HUES64 (cell line): ENCODE measurements around the gene DLG1.

ENCODE experiments used
- H3K27ac ChIP-seq: 2 replicates; pipeline ENCODE4 v1.7.0; 2013; ENCODE audit warnings: low read depth, low read length, inconsistent platforms
- H3K27me3 ChIP-seq: 2 replicates; pipeline ENCODE4 v1.6.1; 2013; ENCODE audit warnings: mild to moderate bottlenecking, low read length; ENCODE audit not compliant: insufficient read depth
- H3K36me3 ChIP-seq: 2 replicates; pipeline ENCODE4 v1.6.1; 2013; ENCODE audit warnings: mild to moderate bottlenecking, low read length; ENCODE audit not compliant: insufficient read depth
- H3K4me1 ChIP-seq: 2 replicates; pipeline ENCODE4 v1.6.1; 2013; ENCODE audit warnings: mild to moderate bottlenecking, low read length, moderate library complexity; ENCODE audit not compliant: insufficient read depth
- H3K4me3 ChIP-seq: 2 replicates; pipeline ENCODE4 v1.5.1; 2013; ENCODE audit warnings: mild to moderate bottlenecking, low read length, moderate library complexity
- H3K9ac ChIP-seq: 2 replicates; pipeline ENCODE4 v1.6.1; 2013; ENCODE audit warnings: mild to moderate bottlenecking, low read depth, low read length
- H3K9me3 ChIP-seq: 2 replicates; pipeline ENCODE4 v1.6.1; 2013; ENCODE audit warnings: low read depth, low read length; ENCODE audit not compliant: insufficient read depth
- WGBS: fragments of 150-250, 120-280 bp; methylation state at CpG from one replicate; pipeline ENCODE4 v1.1.7; 2013; ENCODE audit warnings: missing lambda C conversion rate; 5-methylcytosine and 5-hydroxymethylcytosine counted together

Gene DLG1

GRCh38 chr3:197242784-197243432 lies 55.5 kb downstream of the DLG1 start:
- Histone ChIP-seq H3K36me3 (peaks cover 32% of the 10 kb centered on the region), H3K9ac (no peak overlapping the region), H3K27ac (no peak overlapping the region), H3K9me3 (peaks cover 44% of the 10 kb centered on the region), H3K27me3 (no peaks in the 10 kb centered on the region), H3K4me1 (peaks cover 4% of the 10 kb centered on the region; the same call in 1 of the 2 replicates), H3K4me3 (no peak overlapping the region)
- 96% methylated on average over 7 of the region's 7 CpGs for WGBS

- H3K9me3 ChIP-seq = peaks cover 40% of the 10 kb centered on the region
Measured at GRCh38 chr3:197241173-197241572, 57.2 kb downstream of the DLG1 start.

GRCh38 chr3:197239857-197240256 lies 58.6 kb downstream of the DLG1 start:
- 90% methylated on average over 1 of the region's 1 CpG for WGBS
- Histone ChIP-seq H3K36me3 (peaks cover 27% of the 10 kb centered on the region), H3K27me3 (no peaks in the 10 kb centered on the region)

More at GRCh38 chr3:197241173-197241572, 57.2 kb downstream of the DLG1 start:
- H3K4me1 ChIP-seq = peaks cover 7% of the 10 kb centered on the region; the same call in 1 of the 2 replicates
- H3K27ac ChIP-seq = no peak overlapping the region
- H3K9ac ChIP-seq = no peak overlapping the region
- H3K36me3 ChIP-seq = peaks cover 27% of the 10 kb centered on the region
- no peaks in the 10 kb centered on the region for H3K27me3 ChIP-seq
- 100% methylated on average over 1 of the region's 2 CpGs for WGBS
- H3K4me3 ChIP-seq = no peak overlapping the region

GRCh38 chr3:197238842-197239241 lies 59.6 kb downstream of the DLG1 start:
- Histone ChIP-seq H3K4me1 (peaks cover 7% of the 10 kb centered on the region; the same call in 1 of the 2 replicates), H3K27ac (no peak overlapping the region), H3K27me3 (no peaks in the 10 kb centered on the region), H3K4me3 (no peak overlapping the region), H3K9me3 (peaks cover 26% of the 10 kb centered on the region), H3K36me3 (peaks cover 17% of the 10 kb centered on the region), H3K9ac (no peak overlapping the region)
- no CpG with 5 or more reads among the region's 1 CpG for WGBS

More at GRCh38 chr3:197239857-197240256, 58.6 kb downstream of the DLG1 start:
- no peak overlapping the region for H3K27ac ChIP-seq
- H3K4me1 ChIP-seq = peaks cover 7% of the 10 kb centered on the region; the same call in 1 of the 2 replicates
- peaks cover 36% of the 10 kb centered on the region for H3K9me3 ChIP-seq
- no peak overlapping the region for H3K4me3 ChIP-seq
- no peak overlapping the region for H3K9ac ChIP-seq

GRCh38 chr3:197237897-197238296 lies 60.5 kb downstream of the DLG1 start:
- WGBS = 87% methylated on average over 4 of the region's 4 CpGs
- H3K36me3 ChIP-seq = peaks cover 8% of the 10 kb centered on the region; the same call in 1 of the 2 replicates
- H3K9me3 ChIP-seq = peaks cover 17% of the 10 kb centered on the region

GRCh38 chr3:197236362-197236761 lies 62.0 kb downstream of the DLG1 start:
- Histone ChIP-seq H3K9ac (no peak overlapping the region), H3K27ac (no peak overlapping the region), H3K4me1 (peaks cover 11% of the 10 kb centered on the region; the same call in 1 of the 2 replicates), H3K4me3 (no peak overlapping the region), H3K36me3 (peaks cover 7% of the 10 kb centered on the region; the same call in 1 of the 2 replicates), H3K9me3 (0 out of 2 replicates have a peak, but pooled peaks cover 1% of the 10 kb centered on the region), H3K27me3 (no peaks in the 10 kb centered on the region)
- 96% methylated on average over 4 of the region's 4 CpGs for WGBS

More at GRCh38 chr3:197237897-197238296, 60.5 kb downstream of the DLG1 start:
- H3K27me3 ChIP-seq = no peaks in the 10 kb centered on the region
- H3K27ac ChIP-seq = no peak overlapping the region
- H3K4me3 ChIP-seq = no peak overlapping the region
- H3K4me1 ChIP-seq = peaks cover 8% of the 10 kb centered on the region; the same call in 1 of the 2 replicates
- no peak overlapping the region for H3K9ac ChIP-seq

GRCh38 chr3:197234947-197235914 lies 63.2 kb downstream of the DLG1 start:
- no peak overlapping the region for H3K27ac ChIP-seq
- H3K27me3 ChIP-seq = no peaks in the 10 kb centered on the region
- no peak overlapping the region for H3K9ac ChIP-seq
- peaks cover 12% of the 10 kb centered on the region; the same call in 1 of the 2 replicates for H3K36me3 ChIP-seq
- WGBS = 88% methylated on average over 4 of the region's 4 CpGs
- H3K9me3 ChIP-seq = no peaks in the 10 kb centered on the region
- H3K4me1 ChIP-seq = peaks cover 11% of the 10 kb centered on the region; the same call in 1 of the 2 replicates
- H3K4me3 ChIP-seq = no peak overlapping the region

GRCh38 chr3:197231321-197231720 lies 67.1 kb downstream of the DLG1 start:
- WGBS = 96% methylated on average over 7 of the region's 7 CpGs
- H3K4me1 ChIP-seq = peaks cover 9% of the 10 kb centered on the region
- H3K4me3 ChIP-seq = no peak overlapping the region
- H3K27me3 ChIP-seq = no peaks in the 10 kb centered on the region
- H3K9ac ChIP-seq = no peak overlapping the region
- H3K27ac ChIP-seq = no peak overlapping the region
- H3K9me3 ChIP-seq = no peaks in the 10 kb centered on the region
- peaks cover 10% of the 10 kb centered on the region; the same call in 1 of the 2 replicates for H3K36me3 ChIP-seq

GRCh38 chr3:197229836-197230235 lies 68.6 kb downstream of the DLG1 start:
- WGBS = 97% methylated on average over 3 of the region's 3 CpGs
- H3K4me3 ChIP-seq = no peak overlapping the region
- no peak overlapping the region for H3K27ac ChIP-seq
- no peak overlapping the region for H3K9ac ChIP-seq
- H3K4me1 ChIP-seq = peaks cover 13% of the 10 kb centered on the region
- no peaks in the 10 kb centered on the region for H3K27me3 ChIP-seq
- 0 out of 2 replicates have a peak, but pooled peaks cover 5% of the 10 kb centered on the region for H3K36me3 ChIP-seq
- H3K9me3 ChIP-seq = no peaks in the 10 kb centered on the region

- 0 out of 2 replicates have a peak, but pooled peaks cover 5% of the 10 kb centered on the region for H3K36me3 ChIP-seq
- no peaks in the 10 kb centered on the region for H3K9me3 ChIP-seq
- H3K27ac ChIP-seq = no peak overlapping the region
- no peak overlapping the region for H3K9ac ChIP-seq
- H3K4me3 ChIP-seq = no peak overlapping the region
- H3K27me3 ChIP-seq = no peaks in the 10 kb centered on the region
- H3K4me1 ChIP-seq = peaks cover 19% of the 10 kb centered on the region
- WGBS = 100% methylated on average over 1 of the region's 1 CpG
Measured at GRCh38 chr3:197229178-197229577, 69.2 kb downstream of the DLG1 start.
